Fibroblast of mammary gland (primary cell): ENCODE results near the gene PPDPF.

ENCODE experiments used
- DNase-seq: peaks from one replicate; pipeline ENCODE4 v3.0.0-alpha.2; 2010; ENCODE audit warnings: low read depth
- H3K4me3 ChIP-seq: 2 replicates; pipeline ENCODE4 v1.5.1; 2011; ENCODE audit warnings: low read depth, mild to moderate bottlenecking, low read length, moderate library complexity; ENCODE audit not compliant: control insufficient read depth
- CTCF ChIP-seq: conservative IDR thresholded peaks from 2 replicates; pipeline ENCODE4 v1.5.1; 2011; ENCODE audit warnings: low read depth, low read length, inconsistent platforms; ENCODE audit not compliant: control insufficient read depth, insufficient read depth

Gene PPDPF

GRCh38 chr20:63546956-63547724, 26.6 kb downstream of the PPDPF start:
- H3K4me3 ChIP-seq = no peak overlapping the region
- no peak for DNase-seq
- TF ChIP-seq CTCF = no peak

DNA sequence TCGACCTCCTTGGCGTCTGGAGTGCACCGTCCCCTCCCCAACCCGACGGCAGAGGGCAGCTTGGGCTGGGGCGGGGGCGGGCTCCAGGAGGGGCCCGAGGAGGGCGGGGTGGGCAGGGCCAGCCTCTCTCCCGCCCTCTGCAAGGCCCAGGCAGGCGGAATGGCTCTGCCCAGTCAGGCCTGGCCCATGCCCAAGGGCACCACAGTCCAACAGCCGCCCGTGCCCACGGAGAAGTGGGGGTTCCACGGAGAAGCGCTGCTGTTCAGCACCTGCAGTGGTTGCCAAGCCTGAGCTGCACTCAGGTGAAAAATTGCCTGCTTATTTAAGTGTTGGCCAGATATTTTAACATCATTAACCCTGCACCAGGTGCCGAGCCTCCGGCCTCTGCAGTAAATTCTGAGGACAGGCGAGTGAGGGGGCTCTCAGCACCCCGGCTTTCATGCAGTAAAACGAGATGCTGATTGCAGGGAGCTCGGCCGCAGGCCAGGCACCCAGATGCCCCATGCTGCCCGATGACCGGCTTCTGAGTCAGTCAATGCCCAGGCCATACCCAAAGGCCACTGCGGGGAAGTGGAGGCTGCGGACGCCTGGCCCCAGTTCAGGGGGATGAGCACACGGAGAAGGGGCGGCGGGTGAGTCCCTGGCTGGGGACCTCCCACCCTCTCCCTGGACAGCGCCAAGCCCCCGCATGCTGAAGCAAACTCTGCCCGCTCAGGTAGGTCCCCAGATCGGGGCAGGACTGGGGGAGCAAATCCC, 27.3 kb downstream of the PPDPF start, which contains the start of gene SRMS:
TSS of gene SRMS (minus strand) at position 25 of the 756 bp plus-strand sequence. CDS start 286 bp downstream, outside the sequence.
- no peak within 1 kb of the TSS for H3K4me3 ChIP-seq
- no peak for TF ChIP-seq CTCF
- no peak for DNase-seq

GRCh38 chr20:63548542-63548941, 28.0 kb downstream of the PPDPF start:
- DNase-seq = no peak
- no peak for TF ChIP-seq CTCF
- no peak overlapping the region for H3K4me3 ChIP-seq

DNA sequence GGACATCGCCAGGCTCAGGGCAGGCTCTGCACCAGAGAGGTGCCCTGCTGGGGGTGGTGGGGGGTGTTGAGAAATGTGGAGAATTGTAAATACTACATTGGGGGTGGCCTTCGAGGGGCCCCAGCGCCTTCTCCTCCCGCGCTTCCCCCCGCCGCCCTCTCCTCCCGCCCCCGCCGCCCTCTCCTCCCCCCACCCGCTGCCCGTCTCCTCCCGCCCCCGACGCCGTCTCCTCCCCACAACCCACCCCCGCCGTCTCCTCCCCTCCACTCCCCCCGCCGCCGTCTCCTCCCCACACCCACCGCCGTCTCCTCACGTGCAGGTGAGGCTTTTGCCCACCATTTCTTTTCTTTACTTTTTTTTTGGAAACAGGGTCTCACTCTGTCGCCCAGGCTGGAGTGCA, 28.5 kb downstream of the PPDPF start:
- TF ChIP-seq CTCF = no peak
- no peak for DNase-seq
- no peak overlapping the region for H3K4me3 ChIP-seq

DNA sequence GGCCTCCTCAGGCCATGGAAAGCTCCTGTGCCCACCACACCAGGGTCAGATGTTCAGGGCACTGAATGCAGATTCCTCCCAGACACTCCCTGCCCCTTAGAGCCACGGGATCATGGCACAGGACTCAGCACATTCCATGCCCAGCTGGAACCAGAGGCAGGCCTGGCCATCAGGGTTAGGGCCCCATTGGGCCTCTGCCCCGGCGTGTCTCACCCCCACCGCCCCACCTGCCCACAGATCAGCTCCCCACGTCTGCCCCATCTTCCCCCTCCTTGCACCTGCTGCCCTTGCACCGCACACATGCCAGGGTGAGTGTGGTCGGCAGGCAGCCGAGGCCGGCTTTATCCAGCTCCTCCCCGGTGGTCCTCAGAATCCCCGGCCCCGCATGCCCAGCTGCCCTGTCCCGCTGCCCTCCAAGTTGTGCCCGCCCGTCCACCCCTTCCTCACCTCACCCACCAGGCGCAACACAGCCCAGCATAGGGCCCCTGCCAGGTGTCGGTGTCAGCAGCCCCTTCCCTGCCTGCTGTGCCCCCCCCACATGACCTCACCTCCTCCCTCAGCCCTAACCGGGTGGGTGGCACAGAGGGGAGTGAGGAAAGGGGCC, 29.2 kb downstream of the PPDPF start:
- no peak for TF ChIP-seq CTCF
- DNase-seq = no peak
- H3K4me3 ChIP-seq = no peak overlapping the region

DNA sequence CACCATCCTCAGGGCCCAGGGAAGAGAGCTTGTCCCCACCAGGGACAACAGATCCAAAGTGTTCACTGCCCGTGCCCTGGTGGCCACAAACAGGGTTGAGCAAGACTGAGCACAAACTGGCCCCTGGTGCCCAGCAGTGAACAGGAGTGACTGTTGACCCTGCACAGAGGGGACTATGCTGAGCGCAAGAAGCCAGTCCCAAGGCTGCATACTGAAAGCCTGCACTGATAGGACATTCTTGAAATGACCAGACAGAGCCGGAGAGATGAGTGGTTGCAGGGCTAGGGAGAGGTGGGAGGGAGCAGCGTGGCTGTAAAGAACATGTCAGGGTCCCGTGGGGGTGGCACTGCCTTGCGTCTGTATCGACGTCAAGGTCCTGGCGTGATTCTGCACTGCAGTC, 30.5 kb downstream of the PPDPF start:
- peak; percentile 35 for DNase-seq
- H3K4me3 ChIP-seq = no peak overlapping the region
- no peak for TF ChIP-seq CTCF
